H1 (cell line): ENCODE measurements around the gene SCRN1.

Experiments
- BCL11A ChIP-seq, 2 experiments: IDR thresholded peaks; one replicate each; pipeline ENCODE4 v1.6.1; 2011; ENCODE audit warnings: low read depth in 2 of 2, low read length in 2 of 2, mild to moderate bottlenecking in 2 of 2
- CHD1 ChIP-seq: IDR thresholded peaks from 2 replicates; pipeline ENCODE4 v1.6.1; 2012; ENCODE audit warnings: low read depth, low read length, improper control_type of control experiment
- CTCF ChIP-seq, 3 experiments: IDR thresholded peaks; 1 replicate in 2 of 3; 2 replicates in 1 of 3; pipeline versions ENCODE4 v1.5.1 to v1.6.1; 2011; ENCODE audit warnings: low read length in 3 of 3, mild to moderate bottlenecking in 3 of 3, inconsistent platforms in 2 of 3, low read depth in 1 of 3, moderate library complexity in 1 of 3; ENCODE audit not compliant: insufficient read depth in 1 of 3; ENCODE audit errors: control extremely low read depth in 1 of 3
- EGR1 ChIP-seq: IDR thresholded peaks from 2 replicates; pipeline ENCODE4 v1.6.1; 2011; ENCODE audit warnings: low read depth, low read length, borderline replicate concordance
- EZH2 ChIP-seq: fragments of 200-600 bp; sonication (generic); IDR thresholded peaks from 2 replicates; pipeline ENCODE4 v1.7.1; 2012; ENCODE audit warnings: low read depth, mild to moderate bottlenecking, moderate library complexity, low read length, inconsistent platforms; ENCODE audit not compliant: severe bottlenecking
- JUND ChIP-seq: IDR thresholded peaks from 2 replicates; pipeline ENCODE4 v1.6.1; 2011; ENCODE audit warnings: mild to moderate bottlenecking, improper control_type of control experiment, low read length
- POLR2AphosphoS5 ChIP-seq: IDR thresholded peaks from 2 replicates; pipeline ENCODE4 v1.6.1; 2011; ENCODE audit warnings: low read depth, low read length
- RAD21 ChIP-seq, 2 experiments: IDR thresholded peaks in 1 of 2; conservative IDR thresholded peaks in 1 of 2; 2 replicates each; pipeline ENCODE4 v1.6.1; 2011; ENCODE audit warnings: low read depth in 2 of 2, low read length in 2 of 2, improper control_type of control experiment in 1 of 2, inconsistent platforms in 1 of 2, mild to moderate bottlenecking in 1 of 2, moderate library complexity in 1 of 2
- USF2 ChIP-seq: IDR thresholded peaks from 2 replicates; pipeline ENCODE4 v1.6.1; 2011; ENCODE audit warnings: low read length, improper control_type of control experiment
- ZNF274 ChIP-seq: IDR thresholded peaks from 2 replicates; pipeline ENCODE4 v1.7.0; 2012; ENCODE audit warnings: low read length, borderline replicate concordance; ENCODE audit errors: extremely low read depth

- TF ChIP-seq POLR2AphosphoS5 (no peak), JUND (no peak), CTCF (IDR thresholded peaks at IDR 0.05; ENCODE audit: control extremely low read depth in 1 of 3, insufficient read depth in 1 of 3, low read depth in 1 of 3, low read length in 3 of 3) (no peak), EGR1 (no peak), USF2 (no peak), CHD1 (no peak), ZNF274 (no peak), EZH2 (no peak), BCL11A (IDR thresholded peaks at IDR 0.05; ENCODE audit: low read depth in 2 of 2, low read length in 2 of 2) (no peak), RAD21 (IDR thresholded peaks at IDR 0.05 in 1 of 2, conservative IDR thresholded peaks at IDR 0.05 in 1 of 2; ENCODE audit: low read depth in 2 of 2, low read length in 2 of 2) (no peak)
Measured at GRCh38 chr7:29882481-29882880, 107.1 kb downstream of the SCRN1 start.
